BE2C (cell line): ENCODE data around the gene CAMK1D.

Source experiments
- DNase-seq: peaks from one replicate; pipeline ENCODE4 v3.0.0-alpha.2; 2020
- H3K27me3 ChIP-seq: fragments of 250-450 bp; sonication (Bioruptor Pico); 2 replicates; pipeline ENCODE4 v1.5.1; 2020; ENCODE audit warnings: mild to moderate bottlenecking
- H3K36me3 ChIP-seq: fragments of 250-450 bp; sonication (Bioruptor Pico); 2 replicates; pipeline ENCODE4 v1.5.1; 2020; ENCODE audit warnings: mild to moderate bottlenecking
- H3K4me1 ChIP-seq: fragments of 250-450 bp; sonication (Bioruptor Pico); 2 replicates; pipeline ENCODE4 v1.5.1; 2020
- H3K4me3 ChIP-seq: 2 replicates; pipeline ENCODE4 v1.5.1; 2011; ENCODE audit warnings: low read depth, low read length
- H3K9me3 ChIP-seq: fragments of 250-450 bp; sonication (Bioruptor Pico); 2 replicates; pipeline ENCODE4 v1.5.1; 2020
- TF ChIP-seq, protein P1 (sequence below): IDR thresholded peaks from 2 replicates; pipeline ENCODE4 v1.5.1; 2012; ENCODE audit warnings: mild to moderate bottlenecking, low read depth, low read length

The CAMK1D gene

DNA sequence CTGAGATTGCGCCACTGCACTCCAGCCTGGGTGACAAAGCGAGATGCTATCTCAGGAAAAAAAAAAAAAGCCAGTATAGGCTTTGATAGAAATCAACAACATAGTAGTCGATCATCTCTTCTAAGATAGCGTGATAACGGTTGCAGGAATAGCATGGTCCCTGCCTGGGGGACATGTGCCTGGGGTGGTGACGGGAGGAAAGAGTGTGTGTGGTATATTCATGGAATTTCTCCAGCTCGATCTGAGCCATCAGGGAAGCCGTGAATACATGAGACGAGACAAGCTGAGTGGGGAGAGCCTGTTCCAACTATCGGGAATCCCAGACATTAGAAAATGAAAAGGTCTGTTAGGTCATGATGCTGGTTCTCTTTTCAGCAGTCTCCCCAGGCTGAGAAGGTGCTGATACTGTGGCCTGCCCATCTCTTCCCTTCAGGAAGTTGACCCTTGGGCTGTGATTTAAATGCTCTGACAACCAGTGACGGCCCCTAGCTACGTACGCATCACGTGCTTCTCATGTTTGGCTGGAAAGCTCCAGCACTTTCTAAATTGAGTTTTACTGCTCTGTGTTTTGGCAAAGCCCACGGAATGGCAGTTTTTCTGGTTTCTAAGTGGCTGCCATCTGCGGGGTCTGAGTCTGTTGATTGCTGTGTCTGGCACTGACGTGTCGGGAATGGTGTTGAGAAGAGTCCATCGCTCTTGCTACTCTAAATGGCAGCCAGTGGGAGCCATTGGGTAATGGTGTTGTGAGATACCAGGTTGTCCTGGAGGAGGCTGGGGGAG, 422.8 kb downstream of the CAMK1D start:
- H3K36me3 ChIP-seq = no peaks in the 10 kb centered on the region
- no peak for DNase-seq
- no peaks in the 10 kb centered on the region for H3K9me3 ChIP-seq
- TF ChIP-seq, protein P1, sequence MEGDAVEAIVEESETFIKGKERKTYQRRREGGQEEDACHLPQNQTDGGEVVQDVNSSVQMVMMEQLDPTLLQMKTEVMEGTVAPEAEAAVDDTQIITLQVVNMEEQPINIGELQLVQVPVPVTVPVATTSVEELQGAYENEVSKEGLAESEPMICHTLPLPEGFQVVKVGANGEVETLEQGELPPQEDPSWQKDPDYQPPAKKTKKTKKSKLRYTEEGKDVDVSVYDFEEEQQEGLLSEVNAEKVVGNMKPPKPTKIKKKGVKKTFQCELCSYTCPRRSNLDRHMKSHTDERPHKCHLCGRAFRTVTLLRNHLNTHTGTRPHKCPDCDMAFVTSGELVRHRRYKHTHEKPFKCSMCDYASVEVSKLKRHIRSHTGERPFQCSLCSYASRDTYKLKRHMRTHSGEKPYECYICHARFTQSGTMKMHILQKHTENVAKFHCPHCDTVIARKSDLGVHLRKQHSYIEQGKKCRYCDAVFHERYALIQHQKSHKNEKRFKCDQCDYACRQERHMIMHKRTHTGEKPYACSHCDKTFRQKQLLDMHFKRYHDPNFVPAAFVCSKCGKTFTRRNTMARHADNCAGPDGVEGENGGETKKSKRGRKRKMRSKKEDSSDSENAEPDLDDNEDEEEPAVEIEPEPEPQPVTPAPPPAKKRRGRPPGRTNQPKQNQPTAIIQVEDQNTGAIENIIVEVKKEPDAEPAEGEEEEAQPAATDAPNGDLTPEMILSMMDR = no peak
- H3K4me1 ChIP-seq = no peaks in the 10 kb centered on the region
- H3K27me3 ChIP-seq = no peaks in the 10 kb centered on the region
- H3K4me3 ChIP-seq = no peak overlapping the region

DNA sequence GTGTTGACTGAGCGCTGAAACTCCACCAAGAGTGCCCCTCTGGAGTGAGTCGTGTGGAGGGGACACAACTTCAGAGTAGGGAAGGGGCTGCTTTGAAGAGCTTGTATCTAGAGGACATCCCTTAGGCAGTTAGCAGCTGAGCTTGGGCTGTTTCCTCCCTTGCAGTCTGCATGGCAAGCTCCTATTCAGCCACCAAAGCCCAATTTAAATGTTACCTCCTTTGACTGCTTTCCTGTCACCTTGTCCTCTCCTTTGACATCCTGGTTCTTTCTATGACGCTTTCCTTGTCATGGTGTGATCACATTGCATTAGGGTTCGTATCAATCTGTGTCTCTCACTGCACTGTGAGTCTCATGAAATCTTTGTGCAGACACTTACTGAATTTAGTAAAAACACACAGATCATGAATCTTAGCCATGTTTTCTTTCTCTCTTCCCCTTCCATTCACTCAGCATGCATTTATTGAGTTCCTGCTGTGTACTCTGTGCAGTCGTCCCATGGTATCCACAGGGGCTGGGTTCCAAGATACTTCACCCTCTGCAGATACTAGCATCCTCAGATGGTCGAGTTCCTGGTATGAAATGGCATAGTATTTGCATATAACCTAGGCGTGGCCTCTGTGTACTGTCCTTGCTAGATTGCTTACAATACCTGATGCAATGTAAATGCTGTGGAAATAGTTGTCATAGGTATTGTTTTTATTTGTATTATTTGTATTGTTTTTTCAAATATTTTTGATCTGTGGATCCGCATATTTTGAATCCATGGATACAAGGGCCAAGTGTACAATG, 423.6 kb downstream of the CAMK1D start:
- Histone ChIP-seq H3K4me1 (no peaks in the 10 kb centered on the region), H3K9me3 (no peaks in the 10 kb centered on the region), H3K4me3 (no peak overlapping the region), H3K27me3 (no peaks in the 10 kb centered on the region), H3K36me3 (no peaks in the 10 kb centered on the region)
- no peak for DNase-seq
- TF ChIP-seq, protein P1 = no peak

DNA sequence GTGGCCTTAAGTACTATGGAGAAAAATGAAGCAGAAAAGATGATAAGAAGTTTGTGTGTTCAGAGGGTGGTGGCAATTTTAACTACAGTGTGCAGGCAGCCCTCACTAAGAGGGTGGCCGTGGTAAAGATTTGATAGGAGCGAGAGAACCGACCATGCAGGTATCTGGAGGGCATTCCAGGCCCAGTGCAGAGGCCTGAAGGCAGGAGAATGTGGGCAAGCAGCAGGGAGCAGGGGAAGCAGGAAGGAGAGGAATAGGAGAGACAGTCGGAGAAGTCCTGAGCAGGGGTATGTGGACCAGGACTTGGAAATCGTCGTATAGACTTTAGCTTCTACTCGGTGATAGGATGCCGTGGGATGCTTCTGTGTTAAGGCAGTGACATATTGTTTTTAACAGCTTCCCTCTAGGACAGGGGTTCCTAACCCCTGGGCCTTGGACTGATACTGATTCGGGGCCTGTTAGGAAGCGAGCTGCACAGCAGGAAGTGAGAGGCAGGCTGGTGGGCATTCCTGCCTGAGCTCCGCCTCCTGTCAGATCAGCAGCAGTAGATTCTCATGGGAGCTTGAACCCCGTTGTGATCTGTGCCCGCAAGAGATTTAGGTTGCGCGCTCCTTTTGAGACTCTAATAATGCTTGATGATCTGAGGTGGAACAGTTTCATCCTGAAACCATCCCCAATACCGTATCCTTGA, 425.0 kb downstream of the CAMK1D start:
- TF ChIP-seq, protein P1 = no peak
- no peak for DNase-seq
- H3K4me1 ChIP-seq = no peaks in the 10 kb centered on the region
- no peaks in the 10 kb centered on the region for H3K36me3 ChIP-seq
- no peaks in the 10 kb centered on the region for H3K9me3 ChIP-seq
- H3K4me3 ChIP-seq = no peak overlapping the region
- H3K27me3 ChIP-seq = no peaks in the 10 kb centered on the region

DNA sequence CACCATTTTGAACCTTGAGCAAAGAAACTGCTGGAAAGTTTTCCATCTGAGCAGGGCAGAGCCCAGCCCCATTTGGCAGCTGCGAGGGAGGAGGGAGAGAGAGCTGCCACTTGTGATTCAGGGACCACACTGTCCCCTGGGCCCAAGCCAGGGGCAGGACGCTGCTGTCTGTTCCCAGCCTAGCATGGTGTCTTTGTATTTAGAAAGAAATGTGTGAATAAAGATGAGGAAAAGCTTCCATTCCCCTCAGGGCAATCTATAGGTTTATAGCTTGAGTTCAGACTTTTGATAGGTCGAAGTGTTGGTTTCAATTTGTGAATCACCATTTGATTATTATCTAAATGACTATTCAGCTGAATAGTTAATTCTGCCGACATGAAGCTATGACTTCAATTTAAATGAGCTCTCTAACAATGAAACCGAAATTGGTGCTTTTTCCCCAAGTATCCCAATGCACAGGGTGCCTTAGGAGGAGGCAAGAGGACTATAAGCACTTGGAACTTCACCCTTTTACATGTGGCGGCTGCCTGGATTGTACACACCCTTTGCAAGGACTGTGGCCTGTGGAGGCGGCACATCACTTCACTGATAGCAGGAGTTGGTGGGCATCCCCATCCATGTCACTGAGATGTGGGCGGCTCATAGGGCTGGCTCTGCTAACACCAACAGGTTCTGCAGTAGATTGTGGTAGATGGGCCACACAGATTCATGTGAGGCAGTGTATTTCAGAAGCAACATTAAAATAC, 428.7 kb downstream of the CAMK1D start:
- Histone ChIP-seq H3K4me3 (no peak overlapping the region), H3K27me3 (no peaks in the 10 kb centered on the region), H3K4me1 (no peaks in the 10 kb centered on the region), H3K36me3 (no peaks in the 10 kb centered on the region), H3K9me3 (no peaks in the 10 kb centered on the region)
- DNase-seq = no peak
- TF ChIP-seq, protein P1 = no peak

DNA sequence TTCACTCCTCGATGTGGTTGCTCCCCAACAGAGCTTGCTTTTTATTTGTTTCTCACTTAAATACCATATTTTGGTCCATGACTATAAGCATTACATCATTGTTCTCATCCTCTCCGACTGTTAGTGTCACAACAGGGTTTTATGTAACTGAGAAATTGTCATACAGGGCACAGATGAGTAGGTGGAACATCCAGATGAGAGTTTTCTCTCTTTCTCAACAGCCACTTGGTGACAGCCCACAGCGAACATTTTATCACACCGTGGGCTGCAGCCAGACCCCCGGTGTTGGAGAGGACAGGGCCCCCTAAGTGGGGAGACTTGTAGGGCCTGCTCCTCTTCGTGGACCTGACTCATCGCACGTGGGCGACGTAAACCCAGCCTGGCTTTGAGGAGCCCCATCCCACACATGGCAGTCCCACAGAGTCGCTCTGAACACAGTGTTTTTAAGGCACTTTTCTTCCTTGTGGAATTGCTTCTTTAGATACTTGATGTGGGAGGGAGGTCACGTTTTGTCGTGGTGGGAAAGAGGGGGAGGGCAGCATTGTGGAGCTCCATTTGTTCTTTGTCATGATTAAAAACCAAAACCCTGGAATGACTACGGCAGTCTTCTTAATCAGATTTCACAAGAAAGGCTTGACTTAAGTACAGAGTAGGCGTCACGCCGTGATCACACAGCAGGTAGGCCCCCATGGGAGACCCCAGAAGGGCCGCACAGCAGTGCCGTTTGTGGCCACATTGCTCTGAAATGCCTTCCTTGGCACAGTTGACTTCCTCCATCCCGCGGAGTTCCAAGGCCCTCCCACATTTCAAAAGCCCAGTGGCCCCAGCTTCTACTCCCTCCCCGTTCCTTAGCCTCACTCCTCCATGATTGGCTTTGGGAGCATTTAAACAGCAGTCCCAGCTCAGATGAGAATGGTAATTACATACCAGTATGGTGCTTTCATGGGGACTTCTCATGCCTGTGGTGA, 431.6 kb downstream of the CAMK1D start:
- Histone ChIP-seq H3K9me3 (no peaks in the 10 kb centered on the region), H3K4me1 (no peaks in the 10 kb centered on the region), H3K36me3 (no peaks in the 10 kb centered on the region), H3K4me3 (no peak overlapping the region), H3K27me3 (no peaks in the 10 kb centered on the region)
- TF ChIP-seq, protein P1 = no peak
- DNase-seq = no peak
